Measurements from ENCODE around the gene NDUFAF8.

Gene NDUFAF8, protein sequence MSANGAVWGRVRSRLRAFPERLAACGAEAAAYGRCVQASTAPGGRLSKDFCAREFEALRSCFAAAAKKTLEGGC

GRCh38 chr17:81238815-81239713, at the start of gene NDUFAF8, which contains the start of gene TEPSIN:
Gene NDUFAF8, plus strand, starts transcription at chr17:81239318. Its CDS starts 46 bp downstream, at chr17:81239364.
Gene TEPSIN, minus strand, starts transcription at chr17:81239055. Its CDS starts 22 bp downstream, at chr17:81239033.
- DNase-seq, result peak; percentile 99

DNA sequence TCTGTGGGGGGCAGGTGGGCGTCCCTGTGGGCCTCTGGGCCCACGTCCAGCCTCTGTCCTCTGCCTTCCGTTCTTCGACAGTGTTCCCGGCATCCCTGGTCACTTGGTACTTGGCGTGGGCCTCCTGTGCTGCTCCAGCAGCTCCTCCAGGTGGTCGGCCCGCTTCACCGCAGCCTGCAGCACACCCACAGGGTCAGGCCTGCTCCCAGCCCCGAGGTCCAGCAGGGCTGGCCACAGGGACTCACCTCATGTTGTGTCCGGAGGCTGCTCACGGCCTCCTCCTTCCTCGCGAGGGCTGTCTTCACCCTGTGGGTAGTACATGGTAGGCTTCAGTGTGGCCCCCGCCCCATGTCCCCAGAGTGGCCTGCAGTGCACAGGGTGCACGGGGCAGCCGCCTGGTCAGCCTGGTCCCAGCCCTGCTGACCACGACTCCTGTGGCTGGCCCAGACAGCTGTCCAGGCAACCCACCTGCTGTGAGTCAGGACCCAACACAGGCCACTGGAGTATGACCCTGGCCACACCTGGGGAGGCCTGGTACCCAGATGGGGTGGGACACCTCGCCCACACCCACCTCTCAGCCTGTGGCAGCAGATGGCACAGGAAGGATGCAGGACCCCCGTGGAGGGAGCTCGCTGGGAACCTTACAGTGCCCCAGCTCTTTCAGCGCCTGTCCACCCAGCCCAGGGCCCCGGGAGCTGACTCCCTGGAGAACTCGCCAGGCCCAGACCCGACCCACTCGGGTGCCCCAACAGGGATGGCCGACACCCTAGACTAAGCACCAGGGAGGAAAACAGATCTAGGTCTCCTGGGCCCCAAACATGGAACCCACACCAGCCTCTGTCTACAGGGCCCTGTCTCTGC, 49.2 kb upstream of the NDUFAF8 start:
- DNase-seq, result no peak

GRCh38 chr17:81190591-81190990, 48.5 kb upstream of the NDUFAF8 start:
- no peak for DNase-seq

DNA sequence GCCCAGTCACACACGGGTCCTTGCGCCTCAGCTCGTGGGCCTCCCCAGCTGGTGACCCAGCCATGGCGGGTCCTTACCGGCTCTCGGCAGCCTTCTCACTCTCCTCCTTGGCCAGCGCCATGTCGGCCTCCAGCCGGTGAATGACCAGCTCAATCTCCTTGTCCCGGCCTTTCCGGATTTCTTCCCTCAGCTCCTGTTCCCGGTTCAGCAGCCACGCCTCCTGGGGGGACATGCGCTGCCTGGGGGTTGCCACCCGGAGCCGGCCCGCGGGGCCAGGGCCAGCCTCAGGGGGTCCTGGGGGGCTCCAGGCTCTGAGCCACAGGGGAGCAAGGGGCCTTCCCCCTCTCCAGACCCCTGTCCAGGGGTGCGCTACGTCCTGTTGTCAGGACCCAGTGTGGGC, 48.0 kb upstream of the NDUFAF8 start:
- no peak for DNase-seq

GRCh38 chr17:81191646-81192045, 47.5 kb upstream of the NDUFAF8 start:
- no peak for DNase-seq

DNA sequence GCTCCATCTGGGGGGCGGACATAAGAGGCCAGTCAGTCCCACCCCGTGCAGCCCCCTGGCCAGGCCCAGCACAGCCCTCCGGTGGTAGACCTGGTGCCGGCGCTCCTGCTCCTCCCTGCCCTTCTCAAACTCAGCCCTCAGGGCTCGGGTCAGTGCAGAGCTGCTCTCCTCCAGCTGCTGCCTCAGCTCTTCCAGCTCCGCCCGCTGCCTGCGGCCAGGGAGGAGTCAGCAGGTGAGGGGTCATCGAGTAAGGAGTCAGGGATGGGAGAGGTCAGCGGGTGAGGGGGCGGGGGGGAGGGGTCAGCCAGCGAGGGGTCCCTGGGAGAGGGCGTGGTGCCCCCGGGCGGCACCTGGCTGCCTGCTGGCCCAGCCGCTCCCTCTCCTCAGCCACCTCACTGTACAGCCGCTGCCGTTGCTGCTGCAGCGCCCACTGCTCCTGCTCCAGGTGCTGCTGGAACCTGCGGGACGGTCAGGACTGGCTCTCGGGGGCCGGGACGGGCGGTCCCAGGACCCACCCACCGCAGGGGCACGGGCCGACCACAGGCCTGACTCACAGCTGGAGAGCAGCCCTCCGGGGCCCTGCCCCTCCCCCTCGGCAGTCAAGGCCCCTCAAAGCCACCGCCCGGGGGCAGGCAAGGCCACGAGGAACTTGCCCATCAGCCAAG, 46.6 kb upstream of the NDUFAF8 start:
- no peak for DNase-seq

GRCh38 chr17:81193051-81193410, 46.1 kb upstream of the NDUFAF8 start:
- DNase-seq, result no peak

GRCh38 chr17:81193470-81194224, 45.5 kb upstream of the NDUFAF8 start:
- no peak for DNase-seq

- no peak for DNase-seq
Measured at GRCh38 chr17:81194225-81194760, 44.8 kb upstream of the NDUFAF8 start.

DNA sequence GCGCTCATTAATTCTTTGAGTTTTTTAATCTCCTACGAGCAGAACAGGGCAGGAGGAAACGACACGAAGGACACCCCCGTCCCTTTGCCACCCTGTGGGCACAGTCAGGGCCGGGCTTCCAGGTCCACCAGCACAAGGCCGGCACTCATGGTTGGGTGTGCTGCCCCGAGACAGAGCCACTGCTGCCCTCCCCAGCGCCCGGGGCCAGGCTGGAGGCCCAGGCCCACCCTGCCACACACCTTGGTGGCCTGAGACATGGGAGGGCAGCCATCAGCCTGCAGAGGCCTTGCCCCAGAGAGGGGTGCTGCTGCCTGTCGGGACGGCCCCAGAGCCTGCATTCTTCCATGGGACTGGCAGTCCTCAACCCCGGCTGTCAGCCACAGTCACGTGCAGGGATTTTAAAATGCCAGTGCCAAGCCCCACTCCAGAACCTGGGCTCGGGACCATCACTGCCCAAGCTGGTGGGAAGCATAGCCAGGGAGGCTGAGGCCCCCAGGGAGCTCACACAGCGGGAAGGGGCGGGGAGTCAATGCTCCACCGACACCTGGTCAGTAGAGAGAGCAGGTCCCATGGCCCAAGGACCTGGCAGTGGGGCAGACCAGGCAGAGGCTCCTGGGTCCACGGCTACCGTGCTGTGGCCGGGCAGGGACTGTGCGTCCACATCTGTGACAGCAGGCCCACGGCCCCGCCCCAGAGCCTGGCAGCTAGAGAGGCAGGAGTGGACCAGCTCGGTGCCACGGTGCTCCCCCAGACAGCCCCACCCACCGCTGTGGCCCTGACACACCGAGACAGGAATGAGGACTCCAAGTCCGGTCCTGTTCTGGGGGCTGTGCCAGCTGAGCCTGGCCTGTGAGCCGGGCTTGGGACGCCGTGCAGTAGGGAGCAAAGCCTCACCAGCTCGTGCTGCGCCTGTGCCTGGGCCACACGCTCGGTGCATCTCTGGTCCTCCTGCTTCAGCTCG, 43.9 kb upstream of the NDUFAF8 start:
- DNase-seq, result no peak

GRCh38 chr17:81195941-81196495, 43.1 kb upstream of the NDUFAF8 start:
- DNase-seq, result no peak

DNA sequence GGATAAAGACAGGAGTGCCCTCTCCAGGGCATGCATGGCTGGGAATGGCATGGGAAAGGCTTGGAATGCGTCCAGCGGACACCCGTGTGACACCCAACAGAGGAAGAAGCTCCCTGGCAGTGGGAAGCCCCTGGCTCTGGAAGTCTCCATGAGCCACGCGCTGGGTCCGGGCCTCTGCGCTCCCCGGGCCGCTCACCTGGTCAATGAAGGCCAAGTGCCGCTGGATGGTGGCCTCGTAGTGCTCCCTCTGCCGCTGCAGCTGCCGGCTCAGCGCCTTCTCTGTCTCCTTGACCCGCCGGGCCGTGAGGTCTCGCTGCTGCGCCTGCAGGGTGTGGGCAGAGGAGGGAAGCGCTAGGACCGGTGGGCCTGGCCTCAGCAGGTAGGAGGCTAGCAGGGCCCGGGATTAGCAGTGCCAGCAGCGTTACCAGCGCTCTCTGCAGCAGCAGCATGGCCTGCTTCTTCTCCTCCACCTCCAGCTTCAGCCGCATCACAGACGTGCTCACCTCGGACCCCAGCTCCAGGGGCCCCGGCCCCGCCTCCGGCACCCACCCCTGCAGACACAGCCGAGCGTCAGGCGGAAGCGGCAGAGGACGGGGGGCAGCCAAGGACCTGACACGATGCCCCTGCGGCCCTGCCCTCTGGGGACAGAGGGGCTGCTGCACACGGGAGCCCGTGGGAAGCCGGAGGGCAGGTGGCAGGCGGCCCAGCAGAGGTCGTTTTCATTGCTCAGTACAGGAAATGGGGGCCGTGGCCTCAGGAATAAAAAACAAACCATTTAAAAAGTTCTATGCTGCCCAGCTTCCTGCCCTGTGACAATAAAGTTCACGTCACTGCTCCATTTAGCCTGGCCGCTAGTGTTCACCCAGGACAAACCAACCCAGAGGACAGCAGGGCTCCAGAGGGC, 42.4 kb upstream of the NDUFAF8 start:
- no peak for DNase-seq

GRCh38 chr17:81197409-81197795, 41.7 kb upstream of the NDUFAF8 start:
- no peak for DNase-seq

DNA sequence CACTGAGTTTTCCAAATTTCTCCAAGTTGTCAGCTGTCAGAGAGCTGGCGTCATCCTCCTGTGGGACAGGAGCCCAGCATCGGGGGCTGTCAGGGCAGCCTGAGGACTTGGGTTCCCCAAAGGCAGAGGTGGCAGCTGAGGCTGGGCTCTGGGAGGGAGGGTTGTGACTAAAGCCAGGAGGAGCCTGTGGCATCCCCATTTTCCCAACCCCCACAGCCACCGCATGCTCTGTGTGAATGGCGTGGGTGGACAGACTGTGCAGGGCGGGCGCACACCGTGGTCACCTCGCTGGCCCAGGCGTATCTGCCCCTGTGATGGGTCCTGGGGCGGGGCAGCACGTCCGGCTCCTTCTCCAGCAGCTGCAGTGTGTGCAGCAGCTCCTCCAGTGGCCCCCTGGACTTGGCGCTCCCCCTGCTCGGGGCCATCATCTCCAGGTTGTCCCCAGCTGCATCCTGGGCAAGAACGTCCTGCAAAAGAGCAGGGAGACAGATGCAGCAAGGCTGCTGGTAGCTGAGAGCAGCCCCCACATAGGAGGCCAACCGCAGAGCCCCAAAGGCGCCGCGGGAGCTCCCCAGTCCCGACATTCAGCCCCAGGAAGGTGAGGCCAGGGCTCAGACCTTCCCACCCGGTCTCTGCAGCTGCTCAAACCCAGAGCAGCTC, 41.2 kb upstream of the NDUFAF8 start:
- no peak for DNase-seq

DNA sequence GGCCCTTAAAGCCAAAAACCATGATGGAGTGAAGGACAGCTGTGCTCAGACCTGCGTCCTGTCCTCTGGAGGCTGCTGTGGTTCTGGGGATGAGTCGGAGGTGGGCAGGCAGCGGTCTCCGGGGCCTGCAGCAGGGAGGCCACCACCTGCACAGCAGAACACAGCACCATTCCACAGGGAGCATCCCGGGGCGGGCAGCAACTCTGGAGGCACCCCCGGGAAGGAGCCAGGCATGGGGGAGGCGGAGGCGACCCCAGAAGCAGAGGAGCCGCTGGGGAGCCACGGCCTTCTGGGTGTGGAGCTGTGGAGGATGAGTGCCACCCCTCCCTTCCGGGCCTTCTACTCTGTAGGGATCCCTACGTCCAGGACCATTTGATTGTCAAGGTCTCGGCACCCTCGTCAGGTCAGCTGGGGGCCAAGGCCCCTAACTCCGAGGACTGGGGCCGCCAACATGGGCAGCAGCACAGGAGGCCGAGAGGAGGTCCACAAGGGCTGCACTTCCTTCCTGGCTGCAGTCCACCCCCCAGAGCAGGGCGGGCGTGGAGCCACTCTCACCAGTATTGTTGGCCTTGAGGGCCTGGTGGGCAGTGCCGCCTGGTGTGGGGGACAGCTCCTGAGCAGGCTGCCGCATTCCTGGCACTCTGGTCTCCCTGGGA, 40.2 kb upstream of the NDUFAF8 start:
- DNase-seq, result no peak

DNA sequence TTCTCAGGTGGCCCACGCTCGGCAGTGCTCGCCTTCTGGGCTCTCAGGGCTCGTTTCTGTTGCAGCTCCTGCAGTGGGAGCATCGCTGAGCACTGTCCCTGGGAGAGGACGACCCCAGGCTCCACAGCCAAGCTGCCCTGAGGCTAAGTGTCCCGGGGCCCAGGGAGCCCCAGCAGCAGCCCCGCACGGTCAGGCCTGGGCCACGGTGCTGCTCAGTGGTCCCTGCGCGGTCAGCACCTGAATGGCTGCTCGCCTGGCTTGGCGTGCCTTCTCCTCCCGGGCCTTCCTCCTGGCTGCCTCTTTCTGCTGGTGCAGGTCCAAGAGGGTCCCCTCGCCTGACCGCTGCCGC, 39.7 kb upstream of the NDUFAF8 start:
- no peak for DNase-seq

DNA sequence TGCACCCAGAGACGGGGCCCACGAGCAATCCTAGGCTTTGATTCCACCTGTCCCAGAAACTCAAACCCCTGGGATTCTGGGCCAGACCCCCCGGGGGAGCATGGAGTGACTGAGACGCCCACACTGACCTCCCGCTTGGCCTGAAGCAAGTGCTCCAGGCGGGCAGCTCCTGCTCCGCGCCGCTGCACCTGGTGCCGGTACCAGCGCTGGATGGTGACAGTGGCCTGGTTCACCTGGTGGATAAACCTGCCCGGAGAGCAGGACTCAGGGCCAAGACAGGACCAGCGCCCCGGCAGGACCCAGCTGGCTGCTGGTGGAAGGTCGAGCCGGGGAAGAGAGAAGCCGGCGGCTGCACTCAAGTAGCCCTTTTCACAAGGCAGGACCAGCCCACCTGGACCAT, 38.9 kb upstream of the NDUFAF8 start:
- DNase-seq, result no peak
